GM19099 (cell line): ENCODE data around the gene TP53I11.

Source experiments
- POLR2A ChIP-seq: IDR thresholded peaks from 3 replicates; pipeline ENCODE4 v1.6.1; 2011; ENCODE audit warnings: low read depth; ENCODE audit not compliant: insufficient read length; ENCODE audit errors: extremely low read depth

TP53I11 gene

DNA sequence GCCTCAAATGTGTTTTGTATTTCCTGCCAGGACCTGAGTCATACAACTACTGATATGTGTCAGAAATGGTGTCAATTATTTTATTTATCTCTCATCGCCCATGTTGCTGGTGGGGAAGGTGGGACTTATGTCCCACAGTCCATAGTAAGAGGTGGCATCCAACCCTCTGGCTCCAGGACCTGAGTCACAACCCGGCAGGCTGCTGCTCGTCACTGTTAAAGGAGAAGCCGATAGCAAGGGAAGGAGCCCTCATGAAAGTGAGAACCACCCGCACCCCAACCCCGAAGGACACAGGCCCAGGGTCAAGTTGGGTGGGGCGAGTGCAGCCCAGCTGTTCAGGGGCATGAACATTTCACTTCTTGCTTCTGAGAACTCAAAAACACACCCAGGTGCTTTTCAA, 33.1 kb upstream of the TP53I11 start:
- TF ChIP-seq POLR2A = no peak

DNA sequence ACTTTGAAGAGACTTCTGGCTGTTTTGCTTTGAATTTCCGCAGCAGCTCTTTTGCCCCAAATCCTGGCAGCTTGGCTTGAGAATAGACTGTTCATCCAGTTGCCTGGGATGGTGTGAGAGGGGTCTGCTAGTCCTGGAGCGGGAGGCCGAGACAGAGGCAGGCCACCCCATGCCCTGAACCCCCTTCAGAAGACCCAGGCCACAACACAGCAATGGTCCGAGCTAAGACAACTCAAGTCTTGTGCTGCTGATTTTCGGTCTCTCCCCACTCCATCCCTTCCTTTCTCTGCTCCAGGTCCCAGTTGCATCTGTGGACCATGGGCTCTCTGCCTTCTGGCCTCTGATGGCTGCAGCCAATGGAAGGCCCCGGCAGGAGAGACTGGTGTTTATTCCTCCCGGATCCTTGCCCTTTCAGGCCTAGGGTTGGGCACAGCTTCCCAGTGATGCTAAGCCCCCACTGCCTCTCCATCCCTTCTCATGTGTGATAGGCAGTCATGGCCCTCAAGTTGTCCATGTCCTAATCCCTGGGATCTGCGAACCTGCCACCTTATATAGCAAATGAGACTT, 31.9 kb upstream of the TP53I11 start:
- TF ChIP-seq POLR2A = no peak

DNA sequence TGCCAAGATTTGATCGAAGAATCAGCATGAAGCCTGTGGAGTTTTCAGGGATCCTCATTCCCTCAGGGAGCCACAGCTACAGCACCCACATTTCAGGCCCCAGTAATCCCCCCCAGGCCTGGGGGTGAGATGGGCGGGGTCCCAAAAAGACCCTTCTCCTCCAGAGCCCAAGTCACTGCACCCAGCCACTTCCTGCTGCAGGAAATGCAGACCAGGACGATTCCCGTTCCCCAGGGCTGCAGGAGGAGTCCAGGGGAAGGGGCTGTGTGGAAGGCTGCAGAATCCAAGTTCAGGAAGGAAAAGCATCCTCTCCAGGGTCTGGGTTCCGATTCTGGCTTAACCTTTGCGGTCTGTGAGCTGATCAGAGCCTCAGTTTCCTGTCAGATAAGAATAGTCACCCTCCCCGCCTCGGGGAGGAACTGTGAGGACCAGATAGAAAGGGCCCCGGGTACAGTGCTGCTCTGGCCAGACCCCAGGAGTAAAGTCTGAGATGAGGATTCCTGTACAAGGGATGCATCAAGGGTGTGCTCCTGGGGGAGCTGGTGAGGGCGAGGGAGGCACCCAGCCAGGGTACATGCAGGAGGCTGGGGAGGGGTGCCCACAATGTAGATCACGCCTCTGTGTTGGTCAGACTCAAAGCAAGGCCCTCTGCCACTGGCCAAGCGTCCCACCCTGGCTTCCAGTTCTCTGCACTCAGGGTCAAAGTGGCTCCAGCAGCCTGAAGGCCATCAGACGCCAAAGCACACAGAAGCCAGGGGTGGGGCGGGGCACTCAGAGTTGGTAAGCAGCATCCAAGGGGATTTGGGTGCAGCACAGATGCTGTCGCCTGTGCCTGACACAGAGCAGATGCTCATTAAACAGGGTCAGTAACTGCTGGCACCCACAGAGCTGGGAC, 30.1 kb upstream of the TP53I11 start:
- no peak for TF ChIP-seq POLR2A

DNA sequence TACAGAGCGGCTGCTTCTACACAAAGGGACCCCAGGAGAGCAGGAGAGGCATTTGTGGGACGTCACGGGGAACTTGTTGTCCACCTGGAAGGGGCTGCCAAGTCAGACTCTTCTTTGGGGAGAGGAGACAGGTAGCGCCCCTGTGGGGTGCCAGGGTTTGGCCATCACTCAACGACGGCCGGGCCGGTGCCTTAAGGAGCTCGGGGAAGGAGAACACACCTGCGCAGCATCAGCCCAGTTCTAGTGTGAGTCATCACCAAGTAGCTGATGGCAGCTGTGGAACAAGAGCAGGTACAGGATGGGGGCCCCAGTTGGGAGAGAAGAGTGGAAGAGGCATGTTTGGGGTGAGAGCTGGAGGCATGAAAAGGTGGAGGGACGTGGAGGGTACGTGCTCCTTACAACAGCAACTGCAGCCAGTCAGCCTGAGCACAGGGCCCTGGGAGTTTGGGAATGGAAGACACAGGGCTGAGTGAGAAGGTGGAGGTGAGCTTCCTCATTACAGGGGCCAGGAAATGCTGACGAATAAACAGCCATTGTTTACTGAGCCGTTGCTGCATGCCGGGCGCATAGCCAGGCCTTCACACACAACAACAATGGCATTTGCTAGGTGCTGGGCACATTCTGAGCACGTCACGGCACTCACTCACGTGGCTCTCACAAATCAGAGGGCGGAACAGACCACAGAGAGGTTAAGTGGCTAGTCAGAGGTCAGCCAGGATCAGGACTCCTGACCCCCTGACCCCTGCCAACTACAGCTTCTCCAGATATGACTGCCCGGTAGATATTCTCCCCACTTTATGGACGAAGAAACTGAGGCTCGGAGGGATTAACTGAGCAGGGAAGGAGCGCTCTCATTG, 29.1 kb upstream of the TP53I11 start:
- no peak for TF ChIP-seq POLR2A

DNA sequence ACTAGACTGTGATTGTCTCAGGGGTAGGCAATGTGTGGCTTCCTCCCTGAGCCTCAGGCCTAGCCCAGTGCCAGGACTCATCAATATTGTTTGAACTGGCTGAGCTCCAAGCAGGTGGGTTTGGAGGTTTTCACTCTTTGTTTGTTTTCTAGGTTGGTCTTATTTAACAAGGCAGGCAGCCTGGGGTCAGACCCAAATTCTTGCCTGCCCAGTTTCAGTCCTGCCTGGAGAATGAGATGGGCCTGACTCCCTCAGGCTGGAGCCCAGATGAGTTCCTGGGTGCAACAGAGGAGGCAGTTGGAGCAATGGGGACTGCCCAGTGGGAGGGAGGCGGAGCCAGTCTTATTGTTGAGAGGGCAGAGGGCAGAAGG, 28.3 kb upstream of the TP53I11 start:
- TF ChIP-seq POLR2A = no peak

DNA sequence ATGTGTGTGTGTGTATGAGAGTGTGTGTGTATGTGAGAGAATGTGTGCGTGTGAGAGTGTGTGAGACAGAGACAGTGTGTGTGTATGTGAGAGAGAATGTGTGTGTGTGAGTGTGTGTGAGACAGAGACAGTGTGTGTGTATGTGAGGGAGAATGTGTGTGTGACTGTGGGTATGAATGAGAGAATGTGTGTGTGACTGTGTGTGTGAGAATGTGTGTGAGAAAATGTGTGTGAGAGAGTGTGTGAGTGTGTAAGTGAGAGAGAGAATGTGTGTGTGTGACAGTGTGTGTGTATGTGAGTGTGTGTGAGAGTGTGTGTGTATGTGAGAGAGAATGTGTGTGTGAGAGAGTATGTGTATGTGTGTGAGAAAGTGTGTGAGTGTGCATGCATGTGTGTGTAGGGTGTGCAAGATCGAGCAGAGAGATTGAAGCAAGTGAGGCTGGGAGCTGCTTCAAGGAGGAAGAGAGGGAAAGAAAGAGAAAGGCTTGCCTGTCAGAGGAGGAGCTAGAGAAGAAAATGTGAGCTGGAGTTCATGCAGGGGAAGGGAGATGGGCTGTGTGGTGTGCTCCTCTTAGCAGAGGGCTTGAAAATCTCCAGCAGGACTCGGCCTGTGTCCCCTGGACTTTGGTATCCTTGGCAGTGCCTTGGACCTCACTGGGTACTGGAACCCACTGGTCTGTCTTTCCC, 27.7 kb upstream of the TP53I11 start:
- no peak for TF ChIP-seq POLR2A

DNA sequence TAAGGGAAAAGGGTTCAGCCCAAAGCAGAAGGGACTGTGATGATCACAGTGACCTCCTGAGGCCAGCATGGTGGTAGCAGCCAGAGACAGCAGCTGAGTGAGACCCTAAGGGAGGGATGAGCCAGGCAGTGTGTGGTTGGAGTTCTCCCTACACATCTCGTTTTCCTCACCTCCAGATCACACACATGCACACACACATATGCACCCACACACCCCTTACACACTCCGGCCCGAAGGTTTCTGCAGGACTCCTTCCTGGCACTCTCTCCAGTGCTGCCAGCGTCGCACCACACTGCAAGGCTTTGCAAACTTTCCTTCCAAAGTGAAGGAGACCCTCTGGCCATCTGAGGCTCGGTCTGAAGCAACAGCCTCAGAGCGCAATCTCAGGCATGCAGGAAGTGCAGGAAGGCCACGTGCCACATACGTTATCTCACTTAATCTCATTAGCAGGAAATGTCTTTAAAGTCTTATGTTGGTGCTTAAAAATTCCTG, 26.9 kb upstream of the TP53I11 start:
- TF ChIP-seq POLR2A = no peak

DNA sequence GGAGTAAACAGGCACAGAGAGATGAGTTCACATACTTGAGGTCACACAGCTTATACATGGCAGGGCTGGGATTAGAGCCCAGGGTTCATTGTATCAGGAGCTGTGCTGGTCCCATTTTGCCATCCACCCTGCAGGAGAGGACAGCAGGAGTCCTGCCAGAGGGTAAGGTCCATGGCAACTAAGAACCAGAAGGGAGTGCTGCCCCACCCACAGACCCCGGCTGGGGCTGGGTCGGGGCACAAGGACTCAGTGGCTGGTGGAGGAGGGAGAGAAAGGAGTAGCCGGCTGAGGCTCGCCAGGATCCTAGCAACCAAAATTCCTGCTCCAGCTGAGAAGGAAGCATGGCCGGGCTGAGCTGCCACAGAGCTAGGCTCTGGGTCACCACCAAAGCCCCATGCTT, 25.9 kb upstream of the TP53I11 start:
- no peak for TF ChIP-seq POLR2A

DNA sequence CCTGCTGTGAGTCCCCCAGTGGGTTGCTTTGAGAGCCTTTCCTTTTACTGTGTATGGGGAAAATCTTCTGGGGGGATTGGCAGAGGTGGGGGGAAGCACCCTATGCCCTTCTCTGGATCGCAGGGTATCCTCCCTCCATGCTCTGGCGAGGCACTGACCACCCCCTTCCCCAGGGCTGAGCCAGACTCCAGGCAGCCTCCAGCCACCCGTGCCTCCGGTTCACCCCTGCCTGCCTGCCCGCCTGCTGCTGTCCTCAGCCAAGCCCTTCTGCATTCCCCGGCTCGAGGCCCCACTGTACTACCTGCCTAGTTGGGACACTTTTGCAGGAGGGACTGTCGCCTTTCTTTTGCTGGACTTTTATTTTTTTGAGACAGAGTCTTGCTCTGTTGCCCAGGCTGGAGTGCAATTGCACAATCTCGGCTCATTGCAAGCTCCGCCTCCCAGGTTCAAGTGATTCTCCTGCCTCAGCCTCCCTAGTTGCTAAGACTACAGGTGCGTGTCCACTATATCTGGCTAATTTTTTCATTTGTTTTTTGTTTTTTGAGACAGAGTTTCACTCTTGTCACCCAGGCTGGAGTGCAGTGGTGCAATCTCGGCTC, 23.8 kb upstream of the TP53I11 start:
- no peak for TF ChIP-seq POLR2A

DNA sequence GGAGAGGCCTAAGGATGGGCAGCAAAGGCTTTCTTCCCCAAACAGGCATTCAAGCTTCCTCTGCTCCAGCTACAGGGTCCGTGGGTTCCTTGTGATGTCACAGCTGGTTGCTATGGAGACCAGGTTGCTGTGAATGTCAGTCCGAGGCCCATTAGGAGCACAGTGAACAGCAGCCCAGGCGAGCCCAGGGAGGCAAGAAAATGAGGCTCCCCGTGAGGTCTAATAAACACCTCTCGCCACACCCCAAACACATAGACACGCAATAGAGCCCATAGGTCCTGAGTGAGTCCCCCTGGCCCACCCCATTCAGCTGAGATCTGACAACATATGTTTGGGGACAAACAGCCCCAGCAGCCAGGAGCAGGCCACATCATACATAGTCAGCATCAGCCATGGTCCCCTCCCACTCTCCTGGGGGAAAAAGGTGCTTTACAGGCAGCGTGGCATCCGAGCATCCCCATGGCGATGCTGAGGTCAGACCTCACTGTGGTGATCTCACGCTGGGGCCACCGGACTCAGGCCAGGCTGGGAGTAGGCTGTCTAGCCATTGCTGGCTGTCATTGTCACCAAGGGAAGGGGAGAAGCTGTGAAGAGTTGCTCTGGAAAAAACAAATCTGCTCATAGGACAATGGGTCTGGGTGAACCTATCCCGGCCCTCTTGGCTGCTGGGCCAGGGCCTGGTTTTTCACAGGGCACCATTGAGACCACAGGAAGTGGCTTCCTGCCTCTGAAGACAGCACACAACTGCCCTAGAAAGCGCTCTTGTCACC, 23.1 kb upstream of the TP53I11 start:
- TF ChIP-seq POLR2A = no peak

DNA sequence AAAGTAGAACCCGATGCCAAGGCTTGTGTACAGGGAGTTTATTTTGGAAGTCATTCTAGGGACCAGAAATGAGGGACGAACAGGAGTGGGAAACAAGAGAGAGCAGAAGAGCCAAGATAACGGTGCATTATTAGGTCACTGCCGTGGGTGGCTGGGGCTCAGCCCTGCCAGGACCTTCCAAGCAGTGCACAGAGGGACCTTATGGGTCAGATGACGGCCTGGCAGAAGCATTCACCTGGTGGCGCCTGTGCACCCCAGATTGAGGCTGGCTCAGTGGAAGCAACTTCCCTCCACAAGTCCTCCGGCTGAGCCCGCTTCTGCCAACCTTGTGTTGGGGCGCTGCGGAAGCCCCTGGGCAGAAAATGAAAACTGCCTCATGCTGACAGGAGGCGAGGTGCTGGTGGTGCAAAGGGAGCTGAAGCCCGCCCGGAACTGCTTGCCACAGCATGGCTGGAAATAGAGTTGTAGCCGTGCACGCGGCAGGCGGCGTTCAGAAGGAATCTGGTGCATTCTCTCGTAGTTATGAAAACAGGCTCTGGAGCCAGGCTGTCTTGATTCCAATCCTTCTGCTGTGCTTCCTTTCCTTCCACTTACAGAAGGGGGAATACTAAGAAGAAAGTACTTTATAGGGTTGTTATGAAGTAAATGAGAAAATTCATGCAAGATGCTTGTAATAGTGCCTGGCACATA, 22.2 kb upstream of the TP53I11 start:
- no peak for TF ChIP-seq POLR2A

DNA sequence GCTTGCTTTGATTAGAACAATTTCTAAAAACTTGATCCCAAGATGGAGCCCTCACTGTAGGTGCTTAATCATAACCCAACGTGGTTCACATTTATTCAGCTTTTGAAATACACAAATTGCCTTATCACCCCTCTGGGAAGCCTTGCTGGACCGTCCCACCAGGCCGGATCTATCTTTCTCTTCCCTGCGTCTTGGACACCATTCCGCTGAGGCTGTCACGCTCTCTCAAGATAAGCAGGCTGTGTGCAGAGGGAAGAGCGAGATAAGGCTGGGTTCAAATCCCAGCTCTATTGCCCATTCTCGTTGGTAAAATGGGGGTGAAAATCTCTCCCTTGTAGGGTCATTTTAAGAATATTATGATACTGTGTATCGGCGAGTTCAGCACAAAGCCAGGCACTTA, 20.5 kb upstream of the TP53I11 start:
- TF ChIP-seq POLR2A = no peak

DNA sequence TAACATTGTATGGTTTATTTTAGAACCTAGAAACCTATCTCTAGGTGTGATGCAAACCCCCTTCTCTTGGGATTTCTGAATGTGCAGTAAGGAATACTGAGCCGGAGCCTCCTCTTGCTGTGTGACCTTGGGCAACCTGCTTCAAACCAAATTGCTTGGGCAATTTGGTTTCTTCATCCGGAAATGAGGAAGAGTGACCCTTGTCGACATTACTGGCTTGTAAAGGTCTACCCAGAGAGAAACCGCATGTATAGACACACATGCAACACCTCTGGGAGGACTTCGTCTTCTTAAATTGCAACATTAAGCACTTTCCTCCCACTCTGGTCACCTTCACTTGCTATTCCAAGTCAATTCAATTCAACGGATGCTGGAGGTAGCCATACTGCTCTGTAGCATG, 19.6 kb upstream of the TP53I11 start:
- no peak for TF ChIP-seq POLR2A
